ENCODE data around the gene CCDC78. TPM values are rescaled to one million over a fixed set of nuclear protein-coding genes. Genes with fewer than 3 reads are reported as not detected.

The CCDC78 gene
- total RNA-seq, 1 donor from 2014 or later, result 0.38 TPM

- DNase-seq (ENCODE audit: low spot score) (no peak), ATAC-seq (no peak)
These were observed 130 bp downstream of the CCDC78 start for GRCh38 chr16:726188-726437.

GRCh38 chr16:725463-726187 lies 618 bp downstream of the CCDC78 start:
- ATAC-seq, result peak; percentile 31

GRCh38 chr16:725041-725376 lies 1.2 kb downstream of the CCDC78 start:
- ATAC-seq (no peak), DNase-seq (ENCODE audit: low spot score) (no peak)

More at GRCh38 chr16:725463-726187, 618 bp downstream of the CCDC78 start:
- no peak for DNase-seq (ENCODE audit: low spot score)

- DNase-seq (ENCODE audit: low spot score), result no peak
- no peak for ATAC-seq
These were observed 1.8 kb downstream of the CCDC78 start for GRCh38 chr16:724188-725040.

- no peak for DNase-seq (ENCODE audit: low spot score)
- no peak for ATAC-seq
These were observed 2.5 kb downstream of the CCDC78 start for GRCh38 chr16:723695-724094.

GRCh38 chr16:722835-723633 lies 3.2 kb downstream of the CCDC78 start:
- DNase-seq (ENCODE audit: low spot score), result no peak
- no peak for ATAC-seq

- ATAC-seq (no peak), DNase-seq (ENCODE audit: low spot score) (no peak)
These were observed 4.3 kb downstream of the CCDC78 start for GRCh38 chr16:721765-722540.

GRCh38 chr16:720990-721764 lies 5.1 kb downstream of the CCDC78 start, which contains the start of gene ANTKMT:
ANTKMT (plus strand) TSS chr16:721146; CDS start chr16:721275, 129 bp downstream.
- DNase-seq (ENCODE audit: low spot score), result peak; percentile 86
- ATAC-seq, result peak; percentile 85

GRCh38 chr16:720447-720989 lies 5.7 kb downstream of the CCDC78 start:
- no peak for DNase-seq (ENCODE audit: low spot score)
- ATAC-seq, result peak; percentile 11

- ATAC-seq (no peak), DNase-seq (ENCODE audit: low spot score) (no peak)
These were observed 6.3 kb downstream of the CCDC78 start for GRCh38 chr16:719815-720446.

- DNase-seq (ENCODE audit: low spot score) (no peak), ATAC-seq (no peak)
These were observed 7.3 kb downstream of the CCDC78 start for GRCh38 chr16:718922-719321.

- DNase-seq (ENCODE audit: low spot score) (no peak), ATAC-seq (no peak)
These were observed 7.9 kb downstream of the CCDC78 start for GRCh38 chr16:718389-718788.

GRCh38 chr16:717450-718245 lies 8.6 kb downstream of the CCDC78 start:
- DNase-seq (ENCODE audit: low spot score), result no peak
- ATAC-seq, result no peak

- DNase-seq (ENCODE audit: low spot score) (no peak), ATAC-seq (no peak)
These were observed 9.4 kb downstream of the CCDC78 start for GRCh38 chr16:716768-717325.

GRCh38 chr16:716200-716568 lies 10.1 kb downstream of the CCDC78 start:
- DNase-seq (ENCODE audit: low spot score) (peak; percentile 90), ATAC-seq (peak; percentile 74)

- ATAC-seq, result peak; percentile 39
- no peak for DNase-seq (ENCODE audit: low spot score)
These were observed 10.6 kb downstream of the CCDC78 start for GRCh38 chr16:715477-716199.
